Posterior cingulate gyrus (tissue), 11 donors: Measurements from ENCODE around the gene TTLL10.

Experiments used
- DNase-seq, 10 donors: peaks; one replicate each; pipeline versions ENCODE4 v3.0.0 to v3.0.0-alpha.2; 2020 to 2021; ENCODE audit warnings: mixed read lengths in 3 of 10
- intact Hi-C: fragments of 100-400 bp; cut with DNase I; formaldehyde crosslinking; loops from one replicate; pipeline ENCODE4 v1.15.1; 2023

The TTLL10 gene

DNA sequence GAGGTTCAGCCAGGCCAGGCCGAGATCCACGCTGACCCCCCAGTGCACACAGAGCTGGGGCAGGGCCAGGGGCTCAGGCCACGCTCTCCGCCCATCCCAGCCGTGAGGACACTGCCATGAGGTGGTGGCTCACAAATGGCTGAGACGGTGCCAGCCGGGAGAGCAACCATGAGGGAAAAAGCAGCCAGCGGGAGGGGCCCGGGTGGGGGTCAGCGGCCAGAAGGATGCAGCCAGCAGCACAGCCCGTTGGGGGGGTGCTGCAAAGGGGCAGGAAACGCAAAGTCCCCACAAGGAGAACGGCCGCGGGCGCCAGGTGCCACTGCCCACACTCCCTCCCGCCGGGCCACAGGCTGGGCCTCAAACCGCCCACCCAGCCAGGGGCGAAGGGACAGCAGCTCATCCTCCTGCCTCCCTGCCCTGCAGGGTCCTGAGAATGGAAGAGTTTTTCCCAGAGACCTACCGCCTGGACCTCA, 8.3 kb downstream of the TTLL10 start:
- intact Hi-C loops, result no loop called here
- peak in 4 of 10 donors; percentile 5 to 60 (median 42) for DNase-seq

DNA sequence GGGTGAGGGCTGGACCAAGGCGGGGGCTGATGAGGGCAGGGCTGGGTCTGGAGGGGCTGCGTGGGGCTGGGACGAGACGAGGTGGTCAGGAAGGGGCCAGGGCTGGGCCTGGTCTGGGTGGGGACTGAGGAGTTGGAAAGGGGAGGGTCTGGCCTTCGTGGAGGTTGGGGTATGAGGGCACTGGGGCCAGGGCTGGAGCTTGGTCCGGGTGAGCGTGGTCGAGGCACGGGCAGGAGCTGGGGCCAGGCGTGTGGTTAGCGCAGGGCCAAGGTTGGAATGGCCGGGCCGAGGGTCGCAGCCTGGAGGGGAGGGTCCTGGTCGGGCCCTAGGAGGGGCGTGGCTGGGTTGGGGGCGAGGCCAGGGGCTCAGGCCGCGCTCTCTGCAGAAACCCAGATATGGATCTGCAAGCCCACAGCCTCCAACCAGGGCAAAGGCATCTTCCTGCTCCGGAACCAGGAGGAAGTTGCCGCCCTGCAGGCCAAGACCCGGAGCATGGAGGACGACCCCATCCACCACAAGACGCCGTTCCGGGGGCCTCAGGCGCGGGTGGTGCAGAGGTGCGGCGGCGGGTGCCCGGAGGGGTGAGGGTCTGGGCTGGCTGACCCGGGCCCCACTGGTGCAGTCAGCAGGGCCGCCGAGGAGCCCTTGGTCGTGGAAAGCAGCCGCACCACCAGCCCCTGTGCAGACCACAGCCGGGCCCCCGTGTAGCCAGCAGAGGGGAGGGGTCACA, 9.0 kb downstream of the TTLL10 start:
- DNase-seq, result peak in 5 of 10 donors; percentile 1 to 77 (median 60)
- intact Hi-C loops, result no loop called here

DNA sequence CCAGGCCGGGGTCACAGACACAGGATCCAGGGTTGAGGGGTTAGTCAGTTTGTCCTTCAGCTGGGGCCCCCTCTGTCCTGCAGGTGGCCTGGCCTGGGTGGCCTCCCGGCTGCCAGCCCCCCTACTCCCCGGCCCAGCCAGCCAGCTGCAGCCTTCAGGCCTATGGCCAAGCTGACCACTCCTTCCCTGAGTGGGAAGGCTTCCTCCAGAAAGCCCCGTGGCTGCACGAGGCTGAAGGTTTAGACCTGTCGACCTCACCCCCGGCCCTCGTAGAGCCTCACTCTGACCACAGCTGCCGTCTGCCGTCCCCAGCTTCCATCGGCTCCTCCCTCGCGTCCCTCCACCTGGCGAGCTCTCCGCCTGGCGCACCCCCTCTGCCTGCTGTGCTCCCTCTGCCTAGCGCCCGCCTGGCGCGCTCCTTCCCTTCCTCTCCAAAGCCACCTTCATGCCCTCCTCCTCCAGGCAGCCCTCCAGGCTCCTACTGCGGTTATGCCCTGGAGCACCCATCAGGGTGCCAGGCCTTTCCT, 9.6 kb downstream of the TTLL10 start:
- intact Hi-C loops, result no loop called here
- peak in 4 of 10 donors; percentile 6 to 78 (median 38) for DNase-seq

- intact Hi-C loops, result no loop called here
- DNase-seq, result peak in 2 of 10 donors; percentile 46 to 79
Measured at GRCh38 chr1:1183833-1184775, 10.4 kb downstream of the TTLL10 start.

DNA sequence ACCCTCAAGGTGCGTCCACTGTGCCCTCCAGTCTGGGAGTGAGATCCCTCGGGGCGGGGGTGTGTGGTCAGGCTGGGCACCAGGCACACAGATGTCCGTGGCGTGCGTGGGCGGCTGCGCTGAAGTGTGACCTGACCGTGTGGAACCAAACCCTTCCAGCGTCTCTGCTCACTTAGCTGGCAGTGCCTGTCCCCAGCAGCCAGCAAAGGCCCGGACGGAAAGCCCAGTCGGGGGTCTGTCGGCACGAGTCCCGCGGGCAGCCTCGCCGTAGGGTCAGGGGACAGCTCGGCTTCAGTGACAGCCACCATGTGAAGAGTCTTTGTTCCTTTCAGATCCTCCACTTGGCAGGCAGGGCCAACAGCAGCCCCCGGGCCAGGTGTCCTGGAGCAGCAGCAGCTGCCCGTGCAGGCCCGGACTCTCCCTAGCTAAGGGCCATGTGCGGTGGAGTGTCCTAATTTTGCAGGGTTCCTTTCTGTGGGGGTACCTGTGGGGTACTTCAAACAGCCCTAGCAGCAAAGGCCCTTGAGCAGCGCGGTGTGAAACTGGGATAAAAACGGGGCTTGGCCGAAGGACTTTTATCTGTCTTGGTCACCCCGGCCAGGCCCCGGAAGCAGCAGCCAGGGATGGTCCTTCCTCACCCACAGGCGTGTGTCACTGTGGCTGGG, 11.6 kb downstream of the TTLL10 start:
- DNase-seq, result peak in 8 of 10 donors; percentile 30 to 94 (median 58)
- intact Hi-C loops, result no loop called here

GRCh38 chr1:1187938-1188337, 14.3 kb downstream of the TTLL10 start:
- DNase-seq, result no peak
- intact Hi-C loops, result no loop called here

DNA sequence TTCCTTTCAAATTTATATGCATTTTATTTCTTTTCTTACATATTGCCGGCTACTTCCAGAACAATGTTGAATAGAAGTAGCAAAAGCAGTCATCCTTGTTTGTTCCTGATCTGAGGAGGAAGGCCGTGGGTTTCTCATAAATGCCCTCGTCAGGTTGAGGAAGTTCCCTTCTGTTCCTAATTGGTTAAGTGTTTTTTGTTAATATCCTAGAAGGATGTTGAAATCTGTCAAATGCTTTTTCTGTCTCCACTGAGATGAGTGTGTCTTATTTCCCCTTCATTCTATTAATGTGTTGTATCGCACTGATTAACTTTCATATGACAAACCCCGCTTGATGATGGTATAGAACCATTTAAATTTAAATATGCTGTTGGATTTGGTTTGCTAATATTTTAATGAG, 15.4 kb downstream of the TTLL10 start:
- intact Hi-C loops, result no loop called here

DNA sequence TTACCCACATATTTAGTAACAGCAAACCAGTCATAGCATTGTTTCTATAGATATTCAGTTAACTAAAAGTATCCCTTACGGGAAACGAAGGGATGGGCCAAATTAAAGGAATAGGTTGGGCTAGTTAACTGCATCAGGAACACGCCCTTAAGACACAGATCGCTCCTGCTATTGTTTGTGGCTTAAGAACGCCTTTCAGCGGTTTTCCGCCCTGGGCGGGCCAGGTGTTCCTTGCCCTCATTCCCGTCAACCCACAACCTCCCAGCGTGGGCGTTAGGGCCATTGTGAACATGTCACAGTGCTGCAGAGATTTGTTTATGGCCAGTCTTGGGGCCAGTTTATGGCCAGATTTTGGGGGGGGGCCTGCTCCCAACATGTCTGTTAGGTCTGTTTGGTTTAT, 18.1 kb downstream of the TTLL10 start:
- DNase-seq, result peak in 2 of 10 donors; percentile 38 to 43
- intact Hi-C loops, result loop anchor here (10.0 kb wide), 1 partner anchor 47 kb away; no protein-coding TSS in a partner anchor

More for the DNA sequence above, 15.4 kb downstream of the TTLL10 start:
- DNase-seq, result peak in 1 of 10 donors; percentile 3

DNA sequence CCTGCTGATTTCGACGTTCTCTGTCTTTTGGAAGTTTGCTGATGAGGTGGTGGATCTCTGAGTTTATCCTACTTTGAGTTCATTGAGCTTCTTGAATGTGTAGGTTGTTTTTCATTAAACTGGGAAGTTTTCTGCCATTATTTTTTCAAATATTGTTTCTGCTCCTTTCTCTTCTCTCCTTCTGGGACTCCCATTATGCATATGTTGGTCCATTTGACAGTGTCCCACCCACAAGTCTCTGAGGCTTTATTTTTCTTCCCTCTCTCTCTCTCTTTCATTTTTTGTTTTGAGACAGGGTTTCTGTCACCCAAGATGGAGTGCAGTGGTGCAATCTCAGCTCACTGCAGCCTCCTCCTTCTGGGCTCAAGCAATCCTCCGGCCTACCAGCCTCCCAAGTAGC, 21.0 kb downstream of the TTLL10 start:
- no peak for DNase-seq
- intact Hi-C loops, result loop anchor here (10.0 kb wide), 1 partner anchor 50 kb away; no protein-coding TSS in a partner anchor

GRCh38 chr1:1195726-1196125, 22.0 kb downstream of the TTLL10 start:
- DNase-seq, result peak in 1 of 10 donors; percentile 19
- intact Hi-C loops, result loop anchor here (10.0 kb wide), 1 partner anchor 51 kb away; no protein-coding TSS in a partner anchor

DNA sequence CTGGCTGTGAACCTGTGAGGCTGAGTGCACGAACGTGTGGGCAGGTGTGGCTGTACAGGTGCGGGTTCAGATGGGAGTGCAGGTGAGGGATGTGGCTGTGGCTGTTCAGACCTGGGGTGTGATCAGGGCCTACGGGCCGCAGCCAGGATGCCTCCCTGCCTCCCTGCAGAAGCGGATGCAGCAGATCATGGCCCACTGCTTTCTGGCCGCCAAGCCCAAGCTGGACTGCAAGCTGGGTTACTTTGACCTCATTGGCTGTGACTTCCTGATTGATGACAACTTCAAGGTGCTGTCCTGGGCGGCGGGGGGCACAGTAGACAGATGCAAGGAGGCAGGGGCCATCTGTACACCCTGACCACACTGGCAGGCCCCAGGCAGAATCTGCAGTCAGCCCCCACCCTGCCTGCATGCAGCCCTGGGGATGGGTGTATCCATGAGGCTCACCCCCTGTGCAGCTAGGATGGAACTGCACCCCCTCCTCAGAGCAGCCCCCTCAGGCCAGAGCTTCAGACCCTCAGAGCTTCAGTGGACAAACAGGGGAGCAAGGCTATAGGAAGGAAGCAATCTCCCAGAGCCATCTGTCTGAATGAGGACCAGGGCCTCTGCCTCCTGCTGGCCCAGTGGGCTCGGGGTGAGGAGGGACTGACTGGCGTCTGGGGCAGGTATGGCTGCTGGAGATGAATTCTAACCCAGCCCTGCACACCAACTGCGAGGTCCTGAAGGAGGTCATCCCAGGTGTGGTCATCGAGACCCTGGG, 22.9 kb downstream of the TTLL10 start:
- intact Hi-C loops, result loop anchor here (10.0 kb wide), 1 partner anchor 52 kb away; no protein-coding TSS in a partner anchor
- peak in 3 of 10 donors; percentile 26 to 64 (median 59) for DNase-seq

DNA sequence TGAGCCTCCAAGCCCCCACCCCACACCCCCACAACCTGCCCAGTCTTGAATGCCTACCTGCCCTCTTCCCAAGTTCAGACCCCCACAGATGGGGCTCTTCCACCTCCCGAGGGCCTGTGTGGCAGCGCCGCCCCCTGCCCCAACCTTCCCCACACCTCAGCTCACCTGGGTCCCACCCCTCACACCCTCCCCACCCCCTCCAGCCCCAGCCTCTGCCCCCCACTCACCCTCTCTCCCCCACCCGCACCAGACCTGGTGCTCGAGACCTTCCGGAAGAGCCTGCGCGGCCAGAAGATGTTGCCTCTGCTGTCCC, 23.5 kb downstream of the TTLL10 start:
- DNase-seq, result no peak
- intact Hi-C loops, result loop anchor here (10.0 kb wide), 1 partner anchor 52 kb away; no protein-coding TSS in a partner anchor

GRCh38 chr1:1197551-1198422, 24.1 kb downstream of the TTLL10 start:
- peak in 4 of 10 donors; percentile 2 to 82 (median 62) for DNase-seq
- intact Hi-C loops, result loop anchor here (10.0 kb wide), 1 partner anchor 53 kb away; no protein-coding TSS in a partner anchor

- intact Hi-C loops, result loop anchor here (10.0 kb wide), 1 partner anchor 54 kb away; no protein-coding TSS in a partner anchor
- DNase-seq, result peak in 4 of 10 donors; percentile 1 to 73 (median 52)
Measured at GRCh38 chr1:1198423-1199140, 24.9 kb downstream of the TTLL10 start.

- DNase-seq, result peak in 3 of 10 donors; percentile 2 to 74 (median 63)
- intact Hi-C loops, result loop anchor here (10.0 kb wide), 1 partner anchor 55 kb away; no protein-coding TSS in a partner anchor
Measured at GRCh38 chr1:1199141-1199960, 25.7 kb downstream of the TTLL10 start.
